Spleen (tissue), 11 donors: Measurements from ENCODE around the gene OBSL1. TPM values are rescaled to one million over a fixed set of nuclear protein-coding genes. Genes with fewer than 3 reads are reported as not detected.
A peak's percentile ranks its signal among the peaks of the same experiment; 100 is the strongest.

Experiments used
- DNase-seq: peaks from one replicate; pipeline ENCODE4 v3.0.0-alpha.2; 2020
- H3K27ac ChIP-seq, 8 donors: fragments of 200-600 bp; sonication (generic) in 7 of 8; 1 replicate in 4 of 8; 2 replicates in 4 of 8; pipeline versions ENCODE4 v1.5.0 to v1.8.0; 2016 to 2021; ENCODE audit warnings: inconsistent platforms in 4 of 8, mild to moderate bottlenecking in 4 of 8, moderate library complexity in 1 of 8
- H3K27me3 ChIP-seq, 7 donors: fragments of 200-600 bp; sonication (generic) in 6 of 7; replicated peaks in 1 of 7; 1 replicate in 4 of 7; 2 replicates in 3 of 7; pipeline versions ENCODE4 v1.5.0 to v1.8.0; 2016 to 2021; ENCODE audit warnings: inconsistent platforms in 3 of 7, mild to moderate bottlenecking in 1 of 7
- H3K36me3 ChIP-seq, 6 donors: fragments of 200-600 bp; sonication (generic) in 5 of 6; 1 replicate in 4 of 6; 2 replicates in 2 of 6; pipeline versions ENCODE4 v1.5.0 to v1.8.0; 2016 to 2021; ENCODE audit warnings: inconsistent platforms in 2 of 6
- H3K4me1 ChIP-seq, 6 donors: fragments of 200-600 bp; sonication (generic) in 5 of 6; 1 replicate in 3 of 6; 2 replicates in 3 of 6; pipeline versions ENCODE4 v1.5.0 to v1.8.0; 2016 to 2021; ENCODE audit warnings: inconsistent platforms in 3 of 6
- H3K4me3 ChIP-seq, 8 donors: fragments of 200-600 bp; sonication (generic) in 7 of 8; 1 replicate in 4 of 8; 2 replicates in 4 of 8; pipeline versions ENCODE4 v1.5.0 to v1.8.0; 2016 to 2021; ENCODE audit warnings: inconsistent platforms in 4 of 8, mild to moderate bottlenecking in 4 of 8, moderate library complexity in 2 of 8
- H3K9me3 ChIP-seq, 8 donors: fragments of 200-600 bp; sonication (generic) in 7 of 8; 1 replicate in 4 of 8; 2 replicates in 4 of 8; pipeline versions ENCODE4 v1.5.0 to v1.8.0; 2016 to 2021; ENCODE audit warnings: inconsistent platforms in 4 of 8
- CTCF ChIP-seq, 11 experiments: fragments of 200-600 bp in 7 of 11; fragments of 450-650 bp in 4 of 11; sonication (generic) in 4 of 11; IDR thresholded peaks in 8 of 11; conservative IDR thresholded peaks in 3 of 11; 1 replicate in 7 of 11; 2 replicates in 4 of 11; pipeline versions ENCODE4 v1.4.0 to v1.8.0; 2016 to 2021; ENCODE audit warnings: antibody characterized with exemption in 11 of 11, inconsistent platforms in 4 of 11, mild to moderate bottlenecking in 1 of 11
- POLR2A ChIP-seq, 3 donors: fragments of 450-650 bp; IDR thresholded peaks; one replicate each; pipeline ENCODE4 v1.5.1; 2017; ENCODE audit warnings: antibody characterized with exemption in 3 of 3, mild to moderate bottlenecking in 1 of 3
- POLR2AphosphoS5 ChIP-seq, 3 donors: sonication (generic); formaldehyde crosslinking; IDR thresholded peaks; one replicate each; pipeline ENCODE4 v1.5.1; 2017; ENCODE audit warnings: antibody characterized with exemption in 3 of 3
- WGBS, 5 donors: extraction: QIAGEN DNeasy Blood & Tissue Kit in 3 of 5; methylation state at CpG; one replicate each; pipeline versions ENCODE4 v1.1.5 to v1.1.7; 2013 to 2018; 5-methylcytosine and 5-hydroxymethylcytosine counted together
- intact Hi-C: fragments of 100-400 bp; cut with DNase I; formaldehyde crosslinking; loops from one replicate; pipeline ENCODE4 v1.15.0; 2023; ENCODE audit warnings: low total_unique reads
- polyA plus RNA-seq, 3 donors: library from polyadenylated mRNA; stranded (reverse); fragments of 200-250 nt; gene quantifications; one replicate each; pipeline ENCODE4 v1.2.1, GENCODE V29; 2013
- total RNA-seq, 7 donors: library from RNA; depleted of rRNA in 3 of 7; stranded (reverse); fragments of >200 nt in 3 of 7; fragmentation: NEBNext Ultra II Directional in 4 of 7; extraction: Animal tissue kit (Norgen Biotek cat#: 25700) in 4 of 7; gene quantifications; one replicate each; pipeline versions ENCODE4 v1.1.0 to v1.2.1, GENCODE V29; 2016 to 2021
- donor health status: healthy with polysubstance abuse.
- donor health status: DM: no; HTN: no; CAD: no; lungs with moderate emphysema.
- donor health status: DM: no; HTN: no; CAD: no.
- donor health status: Bipolar disorder and iron deficiency.
- donor health status: healthy.
- donor health status: DM: no; HTN: no; CAD: no.
- donor health status: DM: yes; HTN: yes; CAD: no.

The OBSL1 gene
- total and polyA plus RNA-seq, 10 donors, result 15.9 to 51.6 (median 31.0) TPM

GRCh38 chr2:219523031-219523671, 48.2 kb downstream of the OBSL1 start:
- H3K9me3 ChIP-seq, result no peaks in the 10 kb centered on the region
- H3K27ac ChIP-seq, result no peak overlapping the region
- TF ChIP-seq POLR2AphosphoS5 (IDR thresholded peaks at IDR 0.05), result no peak
- no peak for TF ChIP-seq CTCF (IDR thresholded peaks at IDR 0.05 in 8 of 11, conservative IDR thresholded peaks at IDR 0.05 in 3 of 11)
- TF ChIP-seq POLR2A (IDR thresholded peaks at IDR 0.05), result no peak
- intact Hi-C loops, result no loop called here
- WGBS, 5 donors, result 12 to 20% (median 15%) methylated on average over 12 to 24 of the region's 24 CpGs
- no peaks in the 10 kb centered on the region for H3K36me3 ChIP-seq
- no peak for DNase-seq
- H3K4me1 ChIP-seq, result peaks cover 6 to 28% (median 17%) of the 10 kb centered on the region in 6 donors
- H3K27me3 ChIP-seq, result peaks cover 6 to 100% (median 68%) of the 10 kb centered on the region in 7 donors
- peak overlapping the region in 3 of 8 donors; percentile 3 to 47 (median 8) for H3K4me3 ChIP-seq

- peaks cover 6 to 28% (median 18%) of the 10 kb centered on the region in 6 donors for H3K4me1 ChIP-seq
- peak overlapping the region in 3 of 8 donors; percentile 3 to 47 (median 8) for H3K4me3 ChIP-seq
- intact Hi-C loops, result no loop called here
- no peaks in the 10 kb centered on the region for H3K36me3 ChIP-seq
- H3K9me3 ChIP-seq, result no peaks in the 10 kb centered on the region
- peaks cover 6 to 100% (median 62%) of the 10 kb centered on the region in 7 donors for H3K27me3 ChIP-seq
- no peak for DNase-seq
- H3K27ac ChIP-seq, result no peak overlapping the region
- TF ChIP-seq CTCF (IDR thresholded peaks at IDR 0.05 in 8 of 11, conservative IDR thresholded peaks at IDR 0.05 in 3 of 11) (no peak), POLR2A (IDR thresholded peaks at IDR 0.05) (no peak), POLR2AphosphoS5 (IDR thresholded peaks at IDR 0.05) (no peak)
- WGBS, 5 donors, result 3 to 7% (median 4%) methylated on average over 35 to 70 of the region's 70 CpGs
Measured at GRCh38 chr2:219522111-219523030, 49.0 kb downstream of the OBSL1 start.

- WGBS, 5 donors, result 11 to 16% (median 12%) methylated on average over 12 to 14 of the region's 14 CpGs
- H3K36me3 ChIP-seq, result no peaks in the 10 kb centered on the region
- peak; percentile 73 for DNase-seq
- peaks cover 6 to 100% (median 65%) of the 10 kb centered on the region in 7 donors for H3K27me3 ChIP-seq
- H3K9me3 ChIP-seq, result no peaks in the 10 kb centered on the region
- intact Hi-C loops, result no loop called here
- no peak overlapping the region for H3K27ac ChIP-seq
- peaks cover 6 to 28% (median 18%) of the 10 kb centered on the region in 6 donors for H3K4me1 ChIP-seq
- peak in 7 of 11 experiments; percentile 9 to 42 (median 25) for TF ChIP-seq CTCF (IDR thresholded peaks at IDR 0.05 in 8 of 11, conservative IDR thresholded peaks at IDR 0.05 in 3 of 11)
- no peak for TF ChIP-seq POLR2A (IDR thresholded peaks at IDR 0.05)
- TF ChIP-seq POLR2AphosphoS5 (IDR thresholded peaks at IDR 0.05), result no peak
- no peak overlapping the region for H3K4me3 ChIP-seq
Measured at GRCh38 chr2:219521066-219521880, 50.1 kb downstream of the OBSL1 start.
